Measurements from ENCODE around the gene ZNF514. TPM values are rescaled to one million over a fixed set of nuclear protein-coding genes. Genes with fewer than 3 reads are reported as not detected.

The ZNF514 gene
- total RNA-seq, 2 experiments from 2014 or later = 4.7 to 6.3 TPM

- DNase-seq = no peak
- Mint-ChIP-seq H3K4me3 (peak overlapping the region; percentile 95), H3K9me3 (no peaks in the 10 kb centered on the region), H3K36me3 (ENCODE audit: low read depth) (peaks cover 28% of the 10 kb centered on the region), H3K27ac (peak overlapping the region; percentile 94), H3K4me1 (ENCODE audit: low read depth) (peaks cover 49% of the 10 kb centered on the region), H3K27me3 (no peaks in the 10 kb centered on the region)
- intact Hi-C loops (cut with DNase I, micrococcal nuclease) = loop anchor here (1.0 to 5.0 kb wide), 3 partner anchors 35 to 85 kb away; partner anchors contain the start of genes ZNF514 (in 2 of the 2) and ZNF892 (in 1 of the 2)
- H3K36me3 ChIP-seq (ENCODE audit: insufficient read depth, low read length) = peaks cover 6% of the 10 kb centered on the region
- peak overlapping the region; percentile 13 to 74 for H3K27ac ChIP-seq (ENCODE audit: low read depth in 1 of 2, low read length in 2 of 2)
- no peaks in the 10 kb centered on the region for H3K27me3 ChIP-seq (ENCODE audit: control insufficient read depth in 1 of 2, insufficient read depth in 2 of 2, low read length in 2 of 2)
- ATAC-seq (ENCODE audit: poor library complexity) = no peak
- H3K9me3 ChIP-seq (ENCODE audit: control insufficient read depth in 1 of 2, insufficient read depth in 1 of 2, low read length in 2 of 2) = no peaks in the 10 kb centered on the region
- POLR2A ChIA-PET = interaction anchor here (0.9 to 3.5 kb wide), 9 partner anchors 30 to 99 kb away, joined by 4 to 46 read pairs (median 12); partner anchors contain the start of genes MAL, ZNF2 and ZNF514
- no peak for TF ChIP-seq CTCF (IDR thresholded peaks at IDR 0.05)
- CTCF ChIA-PET = interaction anchor here (1.0 to 2.7 kb wide), 3 partner anchors 37 to 99 kb away, joined by 5 to 16 read pairs (median 7); partner anchors contain the start of gene ZNF514
- peaks cover 31% of the 10 kb centered on the region for H3K4me1 ChIP-seq (ENCODE audit: insufficient read depth, low read length)
- peak overlapping the region; percentile 81 for H3K4me3 ChIP-seq (ENCODE audit: low read length)
Observed at GRCh38 chr2:95122197-95122551, 37.5 kb downstream of the ZNF514 start.

- no peak for TF ChIP-seq CTCF (IDR thresholded peaks at IDR 0.05)
- Mint-ChIP-seq H3K9me3 (no peaks in the 10 kb centered on the region), H3K27ac (peak within 1 kb of the TSS; percentile 94), H3K4me1 (ENCODE audit: low read depth) (peaks cover 52% of the 10 kb centered on the region), H3K36me3 (ENCODE audit: low read depth) (peaks cover 32% of the 10 kb centered on the region), H3K27me3 (no peaks in the 10 kb centered on the region), H3K4me3 (peak within 1 kb of the TSS; percentile 95)
- Histone ChIP-seq H3K4me1 (ENCODE audit: insufficient read depth, low read length) (peaks cover 31% of the 10 kb centered on the region), H3K36me3 (ENCODE audit: insufficient read depth, low read length) (peaks cover 8% of the 10 kb centered on the region), H3K9me3 (ENCODE audit: control insufficient read depth in 1 of 2, insufficient read depth in 1 of 2, low read length in 2 of 2) (no peaks in the 10 kb centered on the region), H3K4me3 (ENCODE audit: low read length) (peak within 1 kb of the TSS; percentile 81), H3K27ac (ENCODE audit: low read depth in 1 of 2, low read length in 2 of 2) (peak within 1 kb of the TSS; percentile 59 to 74), H3K27me3 (ENCODE audit: control insufficient read depth in 1 of 2, insufficient read depth in 2 of 2, low read length in 2 of 2) (no peaks in the 10 kb centered on the region)
- ATAC-seq (ENCODE audit: poor library complexity) (peak; percentile 89), DNase-seq (peak; percentile 68 to 91 (median 82))
- POLR2A ChIA-PET = interaction anchor here (0.9 to 3.5 kb wide), 10 partner anchors 31 to 99 kb away, joined by 4 to 46 read pairs (median 11); partner anchors contain the start of genes MAL, ZNF2 and ZNF514
- intact Hi-C loops (cut with DNase I, micrococcal nuclease) = loop anchor here (1.0 to 5.0 kb wide), 3 partner anchors 36 to 85 kb away; partner anchors contain the start of genes ZNF514 (in 2 of the 2) and ZNF892 (in 1 of the 2)
- CTCF ChIA-PET = interaction anchor here (0.6 to 2.7 kb wide), 6 partner anchors 38 to 99 kb away, joined by 3 to 16 read pairs (median 6); partner anchors contain the start of genes ZNF2 and ZNF514
Observed at GRCh38 chr2:95121407-95122196, 38.0 kb downstream of the ZNF514 start, which contains the start of gene MRPS5. Gene MRPS5, minus strand, starts transcription at chr2:95121808. Its CDS starts 17 bp downstream, at chr2:95121791.

- H3K27me3 ChIP-seq (ENCODE audit: control insufficient read depth in 1 of 2, insufficient read depth in 2 of 2, low read length in 2 of 2) = no peaks in the 10 kb centered on the region
- DNase-seq (no peak), ATAC-seq (ENCODE audit: poor library complexity) (peak; percentile 3)
- H3K9me3 Mint-ChIP-seq = no peaks in the 10 kb centered on the region
- ChIA-PET POLR2A (interaction anchor here (1.5 to 3.5 kb wide), 7 partner anchors 38 to 98 kb away, joined by 5 to 46 read pairs (median 21); partner anchors contain the start of genes MAL, ZNF2 and ZNF514), CTCF (interaction anchor here (1.0 to 2.7 kb wide), 5 partner anchors 38 to 98 kb away, joined by 5 to 16 read pairs (median 7); partner anchors contain the start of genes ZNF2 and ZNF514)
- peaks cover 52% of the 10 kb centered on the region for H3K4me1 Mint-ChIP-seq (ENCODE audit: low read depth)
- no peaks in the 10 kb centered on the region for H3K27me3 Mint-ChIP-seq
- peaks cover 35% of the 10 kb centered on the region for H3K36me3 Mint-ChIP-seq (ENCODE audit: low read depth)
- peak overlapping the region; percentile 95 for H3K4me3 Mint-ChIP-seq
- intact Hi-C loops (cut with DNase I, micrococcal nuclease) = loop anchor here in 1 of 2 experiments (5.0 kb wide), 1 partner anchor 36 kb away; the partner anchor contains the start of gene ZNF514
- peak overlapping the region; percentile 94 for H3K27ac Mint-ChIP-seq
- peak overlapping the region in 1 of 2 donors; percentile 74 for H3K27ac ChIP-seq (ENCODE audit: low read depth in 1 of 2, low read length in 2 of 2)
- H3K9me3 ChIP-seq (ENCODE audit: control insufficient read depth in 1 of 2, insufficient read depth in 1 of 2, low read length in 2 of 2) = no peaks in the 10 kb centered on the region
- peak overlapping the region; percentile 81 for H3K4me3 ChIP-seq (ENCODE audit: low read length)
- peaks cover 8% of the 10 kb centered on the region for H3K36me3 ChIP-seq (ENCODE audit: insufficient read depth, low read length)
- peaks cover 31% of the 10 kb centered on the region for H3K4me1 ChIP-seq (ENCODE audit: insufficient read depth, low read length)
- TF ChIP-seq CTCF (IDR thresholded peaks at IDR 0.05) = no peak
Observed at GRCh38 chr2:95121093-95121406, 38.6 kb downstream of the ZNF514 start.

All from CD4-positive, alpha-beta T cell (primary cell).